ENCODE measurements around the gene PCBP4.

PCBP4 gene

DNA sequence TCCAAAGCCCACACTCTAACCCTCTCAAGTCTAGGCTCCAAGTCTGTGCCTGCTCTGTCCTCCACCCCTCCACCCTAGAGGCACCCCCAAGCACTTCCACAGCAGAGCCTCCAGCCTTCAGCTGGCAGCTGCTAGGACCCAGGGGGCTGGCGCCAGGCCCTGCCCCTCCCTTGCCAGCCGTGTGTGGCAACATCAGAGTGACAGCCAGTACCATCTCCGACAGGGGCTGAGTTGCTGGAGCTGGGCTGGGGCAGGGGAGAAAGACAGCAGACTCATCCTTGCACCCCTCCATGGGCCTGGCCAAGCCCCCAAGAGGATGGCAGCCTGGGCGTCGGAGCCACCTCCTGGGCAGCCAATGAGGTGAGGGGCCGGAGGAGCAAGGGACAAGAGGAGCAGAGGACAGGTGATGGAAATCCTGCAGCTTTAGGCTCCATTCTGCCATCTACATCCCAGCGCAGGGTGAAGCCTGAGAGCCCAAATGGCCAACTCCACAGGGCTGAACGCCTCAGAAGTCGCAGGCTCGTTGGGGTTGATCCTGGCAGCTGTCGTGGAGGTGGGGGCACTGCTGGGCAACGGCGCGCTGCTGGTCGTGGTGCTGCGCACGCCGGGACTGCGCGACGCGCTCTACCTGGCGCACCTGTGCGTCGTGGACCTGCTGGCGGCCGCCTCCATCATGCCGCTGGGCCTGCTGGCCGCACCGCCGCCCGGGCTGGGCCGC is 11.9 kb downstream of the PCBP4 start, which contains the start of gene GPR62:
GPR62 (plus strand) TSS at position 207 of the 718 bp plus-strand sequence; CDS start at position 479, 272 bp downstream.
- no peak for DNase-seq (ENCODE audit: low spot score)

DNA sequence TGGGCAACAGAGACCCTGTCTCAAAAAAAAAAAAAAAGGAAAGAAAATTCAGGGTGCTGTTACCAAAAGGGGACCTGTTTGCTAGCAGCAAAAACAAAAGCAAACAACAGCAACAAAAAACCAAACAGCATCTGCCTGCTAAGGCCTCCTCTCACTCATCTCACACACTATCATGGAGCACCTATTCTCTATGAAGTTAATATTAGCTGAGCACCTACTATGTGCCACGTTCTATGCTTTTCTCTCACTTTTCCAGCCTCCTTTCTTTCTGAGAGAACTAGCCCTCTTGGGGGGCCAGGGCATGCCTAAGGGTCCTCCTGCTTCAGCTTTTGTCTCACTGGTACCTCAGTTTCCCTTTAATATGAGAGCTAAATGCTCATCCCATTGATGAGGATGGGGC is 12.5 kb downstream of the PCBP4 start:
- DNase-seq (ENCODE audit: low spot score), result no peak

DNA sequence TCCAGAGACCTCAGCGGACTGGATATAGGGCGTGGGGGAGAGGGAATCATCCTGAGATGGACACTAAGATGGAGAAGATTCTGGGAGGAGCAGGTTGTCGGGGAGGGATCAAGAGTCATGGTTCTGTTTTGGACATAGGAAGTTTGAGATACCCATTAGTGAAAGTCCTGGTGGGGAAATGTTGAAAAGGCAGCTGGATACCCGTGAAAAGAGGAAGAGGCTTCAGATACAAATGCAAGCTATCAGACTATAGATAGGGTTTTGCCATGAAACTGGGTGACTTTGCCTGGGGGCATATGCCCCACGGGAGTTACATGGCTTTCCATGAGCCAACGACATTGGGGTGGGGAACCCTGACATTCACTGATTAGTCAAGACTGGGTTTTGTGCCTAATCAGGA is 13.1 kb downstream of the PCBP4 start:
- DNase-seq (ENCODE audit: low spot score), result no peak

DNA sequence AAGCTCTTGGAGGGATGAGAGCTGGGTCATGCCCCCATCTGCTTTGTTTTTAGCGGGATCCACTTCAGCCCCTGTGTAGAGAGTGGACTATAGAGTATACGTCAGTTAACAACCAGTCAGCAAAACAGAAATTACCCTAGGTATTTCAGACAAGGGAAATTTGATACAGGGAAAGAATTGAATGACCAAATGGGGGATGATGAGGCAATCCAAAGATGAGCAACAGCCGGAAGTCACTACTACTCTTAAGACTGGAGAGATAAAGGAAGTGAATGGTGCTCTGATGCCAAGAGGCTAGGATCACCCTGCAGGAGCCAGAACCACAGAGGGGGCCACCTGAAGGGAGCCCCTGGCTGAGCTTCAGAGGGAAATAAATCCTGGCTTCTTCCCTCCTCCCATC is 13.8 kb downstream of the PCBP4 start:
- no peak for DNase-seq (ENCODE audit: low spot score)

DNA sequence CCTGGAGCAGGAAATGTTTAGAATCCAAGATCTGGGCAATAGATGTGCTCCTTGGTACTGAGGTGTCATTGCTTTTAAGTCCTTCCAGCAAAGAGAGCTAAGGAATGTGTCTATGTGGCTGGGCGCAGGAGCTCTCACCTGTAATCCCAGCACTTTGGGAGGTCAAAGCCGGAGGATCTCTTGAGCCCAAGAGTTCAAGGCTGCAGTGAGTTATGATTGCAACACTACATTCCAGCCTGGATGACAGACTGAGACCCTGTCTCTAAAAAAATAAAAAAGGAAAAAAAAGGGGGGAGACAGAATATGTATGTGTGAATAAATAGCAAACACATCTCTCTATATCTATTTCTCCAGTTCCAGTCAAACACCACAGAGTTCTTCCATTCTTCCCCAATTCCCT is 16.4 kb downstream of the PCBP4 start:
- no peak for DNase-seq (ENCODE audit: low spot score)

DNA sequence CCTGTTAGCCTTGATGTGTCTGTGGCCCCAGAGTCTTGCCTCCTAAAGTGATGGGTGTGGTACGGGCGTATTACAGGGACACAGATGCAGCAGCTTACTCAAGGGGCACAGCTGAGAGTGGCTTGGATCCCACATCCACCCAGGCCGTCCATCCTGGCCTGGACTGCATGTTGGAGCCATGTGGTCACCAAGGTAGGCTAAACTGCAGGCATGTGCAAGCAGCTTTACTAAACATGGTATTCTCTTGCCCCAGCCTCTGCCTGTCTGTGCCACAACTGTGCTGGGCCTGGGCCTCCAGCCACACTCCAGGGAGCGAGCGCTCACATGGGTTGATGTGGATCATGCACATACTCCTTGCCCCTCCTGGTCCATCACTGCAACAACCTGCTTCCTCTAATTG is 18.1 kb downstream of the PCBP4 start:
- DNase-seq (ENCODE audit: low spot score), result no peak

DNA sequence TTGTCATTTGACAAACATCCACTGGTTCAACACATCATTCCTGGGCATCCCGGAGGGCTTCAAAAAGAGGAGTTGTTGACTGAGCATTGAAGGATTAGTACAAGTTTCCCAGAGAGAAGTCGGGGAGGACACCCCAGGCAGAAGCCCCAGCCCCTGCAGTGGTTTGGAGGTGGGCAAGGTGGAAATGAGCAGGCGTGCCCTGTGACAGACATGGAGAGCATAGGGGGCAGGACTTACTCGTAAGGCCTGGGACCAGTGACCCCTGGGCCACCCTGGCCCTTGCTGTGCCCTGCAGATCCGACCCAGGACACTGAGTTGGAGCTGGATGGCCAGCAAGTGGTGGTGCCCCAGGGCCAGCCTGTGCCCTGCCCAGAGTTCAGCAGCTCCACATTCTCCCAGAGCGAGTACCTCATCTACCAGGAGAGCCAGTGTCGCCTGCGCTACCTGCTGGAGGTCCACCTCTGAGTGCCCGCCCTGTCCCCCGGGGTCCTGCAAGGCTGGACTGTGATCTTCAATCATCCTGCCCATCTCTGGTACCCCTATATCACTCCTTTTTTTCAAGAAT is 19.2 kb downstream of the PCBP4 start:
- no peak for DNase-seq (ENCODE audit: low spot score)

DNA sequence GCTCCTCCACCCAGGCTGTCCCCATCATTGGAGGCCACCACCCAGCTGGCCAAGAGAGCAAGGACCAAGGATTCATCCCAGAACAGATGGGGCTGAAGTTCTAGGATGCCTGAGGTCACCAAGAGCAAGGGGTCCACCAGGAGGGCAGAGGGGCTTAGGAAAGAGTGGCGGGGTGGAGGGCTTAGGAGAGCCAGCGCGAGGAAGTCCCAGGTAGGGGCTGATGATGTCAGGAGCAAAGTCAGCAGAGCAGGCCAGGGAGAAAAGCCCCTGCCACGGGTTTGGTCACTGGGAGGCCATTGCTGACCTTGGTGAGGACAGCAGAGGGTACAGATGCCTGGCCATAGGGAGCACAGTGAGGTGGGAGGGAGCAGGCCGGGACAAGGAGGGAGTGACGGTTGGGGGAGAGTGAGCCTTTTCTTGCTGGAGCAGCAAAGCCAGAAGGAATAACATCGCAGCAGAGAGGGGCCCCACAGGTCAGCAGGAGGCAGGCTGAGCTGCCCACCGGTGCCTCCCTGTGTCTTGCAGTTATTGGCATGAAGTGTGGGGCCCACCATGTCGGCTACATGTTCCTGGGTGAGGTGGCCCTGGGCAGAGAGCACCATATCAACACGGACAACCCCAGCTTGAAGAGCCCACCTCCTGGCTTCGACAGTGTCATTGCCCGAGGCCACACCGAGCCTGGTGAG is 19.9 kb downstream of the PCBP4 start:
- no peak for DNase-seq (ENCODE audit: low spot score)

DNA sequence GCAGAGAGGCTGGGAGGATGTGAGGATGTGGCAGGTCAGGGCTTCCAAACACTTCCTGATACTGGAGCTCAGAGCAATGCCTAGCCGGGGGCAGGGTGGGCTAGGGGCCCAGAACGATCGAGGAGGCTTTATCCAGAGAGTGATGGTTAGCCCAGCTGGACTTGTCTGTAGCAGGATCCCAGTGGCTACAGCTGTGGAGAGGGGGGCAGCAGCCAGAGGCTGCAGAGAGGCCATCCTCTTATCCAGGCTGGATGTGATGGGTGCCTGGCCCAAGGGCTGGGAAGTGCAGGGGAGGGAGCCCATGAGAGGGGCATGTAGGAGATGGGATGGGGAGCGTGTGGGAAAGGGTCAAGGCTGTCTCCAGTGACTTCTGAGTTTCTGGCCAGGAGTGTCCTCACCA is 20.5 kb downstream of the PCBP4 start:
- DNase-seq (ENCODE audit: low spot score), result peak; percentile 36

DNA sequence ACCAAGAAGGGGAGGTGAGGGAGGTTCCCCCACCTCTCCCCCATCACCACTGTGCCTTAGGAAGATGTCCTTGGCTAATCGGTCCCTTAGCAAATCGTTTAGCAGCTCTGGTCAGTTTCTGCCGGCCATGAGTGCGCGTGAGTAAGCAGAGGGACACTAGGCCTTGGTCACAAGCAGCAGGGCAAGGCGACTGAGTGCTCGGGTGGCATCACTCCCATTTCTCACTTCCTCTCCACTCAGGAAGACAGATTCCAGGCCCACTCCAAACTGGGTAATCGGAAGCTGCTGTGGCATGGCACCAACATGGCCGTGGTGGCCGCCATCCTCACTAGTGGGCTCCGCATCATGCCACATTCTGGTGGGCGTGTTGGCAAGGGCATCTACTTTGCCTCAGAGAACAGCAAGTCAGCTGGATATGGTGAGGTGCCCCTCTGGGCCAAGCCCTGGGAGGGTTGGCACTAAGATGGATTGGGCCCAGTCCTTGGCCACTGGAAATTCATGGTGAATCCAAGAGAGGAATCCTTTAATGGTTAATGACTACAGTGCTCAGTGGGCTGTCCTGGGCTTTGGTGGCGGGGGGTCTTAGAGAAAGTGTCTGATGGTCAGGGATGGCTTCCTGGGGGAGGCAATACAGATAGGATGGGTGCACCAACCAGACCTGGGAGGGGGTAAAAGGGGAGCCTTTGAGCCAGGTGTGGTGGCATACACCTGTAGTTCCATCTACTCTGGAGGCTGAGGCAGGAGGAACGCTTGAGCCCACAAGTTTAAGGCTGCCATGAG is 21.1 kb downstream of the PCBP4 start:
- DNase-seq (ENCODE audit: low spot score), result peak; percentile 53

DNA sequence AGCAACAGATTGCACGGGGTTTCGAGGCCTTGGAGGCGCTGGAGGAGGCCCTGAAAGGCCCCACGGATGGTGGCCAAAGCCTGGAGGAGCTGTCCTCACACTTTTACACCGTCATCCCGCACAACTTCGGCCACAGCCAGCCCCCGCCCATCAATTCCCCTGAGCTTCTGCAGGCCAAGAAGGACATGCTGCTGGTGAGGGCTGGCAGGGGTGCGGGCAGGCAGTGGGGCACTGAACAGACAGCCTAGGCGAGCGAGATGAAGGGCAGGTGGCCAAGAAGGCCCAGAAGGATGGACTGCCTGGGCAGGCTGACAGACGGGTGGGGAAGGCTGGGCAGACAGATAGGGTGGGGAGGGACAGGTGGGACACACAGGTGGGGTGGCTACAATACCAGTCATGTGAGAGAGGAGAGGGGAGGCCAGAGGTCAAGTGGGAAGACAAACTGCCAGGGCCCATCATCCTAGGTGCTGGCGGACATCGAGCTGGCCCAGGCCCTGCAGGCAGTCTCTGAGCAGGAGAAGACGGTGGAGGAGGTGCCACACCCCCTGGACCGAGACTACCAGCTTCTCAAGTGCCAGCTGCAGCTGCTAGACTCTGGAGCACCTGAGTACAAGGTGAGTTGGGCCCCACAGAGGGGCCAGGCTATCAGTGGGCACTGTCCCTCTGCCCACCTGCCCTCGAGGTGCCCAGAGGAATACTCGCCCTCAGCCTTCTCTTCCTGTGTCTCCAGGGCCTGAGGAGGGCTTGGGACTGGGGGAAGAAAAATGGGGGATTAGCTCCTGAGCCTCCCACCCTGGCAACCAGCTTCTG is 22.0 kb downstream of the PCBP4 start:
- peak; percentile 46 for DNase-seq (ENCODE audit: low spot score)

DNA sequence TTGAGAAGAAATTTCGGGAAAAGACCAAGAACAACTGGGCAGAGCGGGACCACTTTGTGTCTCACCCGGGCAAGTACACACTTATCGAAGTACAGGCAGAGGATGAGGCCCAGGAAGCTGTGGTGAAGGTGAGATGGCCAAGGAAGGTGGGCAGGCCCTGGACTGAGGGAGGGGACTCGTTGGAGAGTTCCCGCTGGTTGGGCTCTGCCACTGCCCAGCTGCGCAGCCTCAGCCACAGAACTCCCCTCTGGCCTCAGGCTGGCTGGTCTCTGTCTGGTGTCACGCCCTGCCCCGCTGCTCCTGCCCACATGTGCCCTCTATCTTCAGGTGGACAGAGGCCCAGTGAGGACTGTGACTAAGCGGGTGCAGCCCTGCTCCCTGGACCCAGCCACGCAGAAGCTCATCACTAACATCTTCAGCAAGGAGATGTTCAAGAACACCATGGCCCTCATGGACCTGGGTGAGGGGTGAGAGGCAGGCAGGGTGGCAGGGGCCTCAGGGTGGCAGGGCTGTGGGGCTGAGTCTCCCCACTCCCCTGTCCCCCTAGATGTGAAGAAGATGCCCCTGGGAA is 22.7 kb downstream of the PCBP4 start:
- DNase-seq (ENCODE audit: low spot score), result peak; percentile 57

DNA sequence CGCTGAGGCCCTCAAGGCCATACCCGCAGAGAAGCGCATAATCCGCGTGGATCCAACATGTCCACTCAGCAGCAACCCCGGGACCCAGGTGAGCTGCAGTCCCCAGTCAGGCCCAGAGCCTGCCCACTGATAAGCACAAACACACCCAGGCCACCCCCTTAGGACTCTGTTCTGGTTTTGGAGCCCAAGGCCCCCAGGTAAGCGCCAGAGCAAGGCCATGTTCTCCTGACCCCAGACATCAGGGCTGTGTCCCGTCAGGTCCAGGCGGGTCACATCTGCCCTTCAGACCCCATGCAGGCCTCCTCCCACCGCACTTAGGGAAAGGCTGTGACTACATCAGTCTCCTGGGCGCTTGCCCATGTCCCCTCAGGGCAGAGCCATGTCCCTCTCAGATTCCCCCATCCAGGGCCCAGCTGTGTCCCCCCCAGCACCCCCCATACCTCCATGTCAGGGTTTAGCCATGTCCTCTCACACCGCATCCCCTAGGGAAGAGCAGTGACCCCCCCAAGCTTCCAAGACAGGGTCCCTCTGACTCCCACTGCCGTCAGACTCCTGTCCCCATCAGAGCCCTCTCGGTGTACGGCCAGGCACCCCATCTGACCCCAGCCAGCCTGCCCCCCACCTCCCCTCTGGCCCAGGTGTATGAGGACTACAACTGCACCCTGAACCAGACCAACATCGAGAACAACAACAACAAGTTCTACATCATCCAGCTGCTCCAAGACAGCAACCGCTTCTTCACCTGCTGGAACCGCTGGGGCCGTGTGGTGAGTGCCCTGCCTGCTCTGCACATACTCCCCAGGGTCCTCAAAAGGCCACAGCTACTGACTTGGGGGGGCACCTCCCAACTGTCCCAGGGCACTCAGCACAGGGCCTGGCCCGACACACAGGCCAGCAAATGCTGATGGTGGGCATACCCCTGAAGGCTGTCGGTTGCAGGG is 23.5 kb downstream of the PCBP4 start:
- DNase-seq (ENCODE audit: low spot score), result peak; percentile 58

DNA sequence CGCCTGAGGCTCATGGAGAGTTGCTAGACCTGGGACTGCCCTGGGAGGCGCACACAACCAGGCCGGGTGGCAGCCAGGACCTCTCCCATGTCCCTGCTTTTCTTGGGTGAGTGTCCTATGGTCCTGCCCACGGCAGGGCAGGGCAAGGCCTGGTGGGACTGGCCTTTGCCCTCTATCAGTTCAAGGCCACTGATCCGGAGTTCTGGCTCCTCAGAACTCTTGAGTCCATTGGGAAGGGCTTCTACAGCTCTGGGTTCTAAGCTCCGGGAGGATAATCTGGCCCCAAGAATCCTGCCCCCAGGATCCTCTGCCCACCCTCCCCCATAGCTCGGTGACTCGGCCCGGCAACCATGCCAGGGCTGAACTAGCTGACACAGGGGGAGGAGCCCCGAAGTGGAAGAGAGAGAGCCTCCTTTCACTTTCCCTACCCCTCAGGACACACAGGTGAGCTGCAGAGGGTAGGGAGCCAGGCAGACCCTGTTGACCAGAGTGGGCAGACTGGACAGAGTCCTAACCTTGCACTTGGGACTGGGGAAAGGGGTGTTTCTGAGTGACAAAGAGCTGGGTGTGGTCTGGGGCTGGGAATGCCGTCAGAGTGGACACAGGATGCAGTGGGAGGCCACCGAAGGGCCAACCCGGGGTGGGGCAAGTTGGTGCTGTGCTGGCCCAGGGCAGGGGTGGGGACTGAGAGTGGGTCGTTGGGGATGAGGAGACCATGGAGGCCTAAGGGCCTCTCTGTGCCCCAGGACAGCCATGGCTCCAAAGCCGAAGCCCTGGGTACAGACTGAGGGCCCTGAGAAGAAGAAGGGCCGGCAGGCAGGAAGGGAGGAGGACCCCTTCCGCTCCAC is 24.4 kb downstream of the PCBP4 start:
- DNase-seq (ENCODE audit: low spot score), result peak; percentile 65

DNA sequence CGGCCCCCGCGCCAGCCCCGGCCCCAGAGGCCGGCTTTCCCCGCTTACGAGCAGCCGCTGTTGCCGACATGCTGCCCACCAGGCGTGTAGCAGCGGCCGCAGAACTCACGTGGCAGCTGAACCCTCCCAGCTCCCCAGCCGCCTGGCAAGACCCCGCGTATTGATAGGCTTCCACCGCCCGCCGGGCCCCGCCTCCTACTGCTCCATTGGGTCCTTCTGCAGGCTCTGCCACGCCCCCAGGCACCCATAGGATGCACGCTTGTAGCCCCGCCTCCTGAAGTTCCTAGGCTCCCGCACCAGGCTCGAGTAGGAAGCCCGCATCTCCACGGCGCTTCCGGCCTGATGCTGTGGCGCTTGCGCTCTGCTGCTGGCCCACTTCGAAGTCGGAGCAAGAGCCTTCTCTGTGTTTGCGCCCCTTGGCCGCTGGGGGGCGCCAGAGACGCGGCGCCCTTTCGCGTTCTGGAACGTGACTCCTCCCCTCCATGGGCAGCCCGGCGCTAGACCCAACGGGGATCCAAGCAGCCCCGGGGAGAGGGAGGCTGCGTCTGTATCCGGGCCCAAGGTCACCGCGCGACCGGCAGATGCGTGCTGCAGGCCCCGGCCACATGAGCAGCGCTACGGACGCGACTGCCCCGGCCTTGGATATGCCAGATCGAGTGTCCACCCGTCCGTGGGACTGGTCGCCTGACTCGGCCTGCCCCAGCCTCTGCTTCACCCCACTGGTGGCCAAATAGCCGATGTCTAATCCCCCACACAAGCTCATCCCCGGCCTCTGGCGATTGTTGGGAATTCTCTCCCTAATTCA is 25.3 kb downstream of the PCBP4 start, which contains the start of the genes PARP3 and RRP9:
PARP3 (plus strand) TSS at position 566 of the 805 bp plus-strand sequence. CDS start 993 bp downstream, outside the sequence.
RRP9 (minus strand) TSS at position 107 of the 805 bp plus-strand sequence; CDS start at position 70, 37 bp downstream.
- DNase-seq (ENCODE audit: low spot score), result peak; percentile 99

DNA sequence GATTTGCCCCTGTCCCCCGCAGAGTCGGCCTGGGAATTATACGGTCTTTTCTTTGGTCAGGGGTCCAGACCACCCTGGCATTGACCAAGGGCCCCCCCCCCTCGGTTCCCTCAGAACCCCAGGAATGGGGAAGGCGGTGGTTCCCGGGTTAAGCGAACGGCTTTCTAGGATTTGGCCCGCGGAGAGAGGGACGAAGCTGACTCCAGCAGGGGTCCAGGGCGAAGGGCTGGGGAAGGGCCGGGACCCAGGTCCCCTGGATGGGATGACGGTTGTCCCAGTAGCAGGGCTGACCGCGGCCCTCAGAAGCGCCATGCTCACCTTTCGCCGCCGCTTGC is 25.8 kb downstream of the PCBP4 start:
- DNase-seq (ENCODE audit: low spot score), result no peak

DNA sequence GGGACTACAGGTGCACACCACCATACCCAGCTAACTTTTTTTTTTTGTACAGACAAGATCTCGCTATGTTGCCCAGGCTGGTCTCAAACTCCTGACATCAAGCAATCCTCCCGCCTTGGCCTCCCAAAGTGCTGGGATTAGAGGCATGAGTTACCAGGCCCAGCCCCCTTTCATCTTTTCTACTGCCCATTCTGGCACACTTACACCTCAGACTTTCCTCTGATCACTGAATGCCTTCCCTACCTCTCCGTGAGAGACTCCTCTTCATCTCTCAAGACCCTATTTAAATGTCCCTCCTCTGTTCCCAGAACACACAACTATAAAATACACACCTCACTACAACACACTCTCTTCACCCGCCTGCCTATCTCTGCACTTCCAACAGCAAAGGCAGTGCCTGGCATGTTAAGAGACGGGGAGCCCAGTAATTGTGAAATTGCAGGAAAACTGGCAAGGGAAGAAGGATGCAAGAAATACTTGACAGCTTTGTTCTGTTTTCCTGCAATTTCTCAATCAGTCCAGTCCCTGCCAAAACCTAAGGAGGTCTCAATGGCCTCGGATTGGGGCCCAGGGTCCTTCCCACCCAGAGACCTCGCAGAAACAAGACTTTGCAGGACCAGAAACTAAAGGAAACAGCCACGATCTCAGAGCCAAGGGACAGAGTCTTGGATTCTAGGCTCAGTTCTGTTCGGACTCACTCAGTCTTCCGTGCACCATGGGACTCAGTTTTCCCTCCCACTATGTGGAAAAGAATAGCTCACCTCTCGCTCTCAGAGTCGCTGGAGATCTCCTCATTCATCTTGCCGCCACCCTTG is 26.4 kb downstream of the PCBP4 start:
- no peak for DNase-seq (ENCODE audit: low spot score)

Measured in left forelimb (tissue), 1 donor.